B cell (primary cell): ENCODE data around the gene AKR1B15.
"Not testable (repeated sequence)": the region's sequence is repeated elsewhere in the genome, so short reads cannot be mapped to it uniquely, and the experiment has no call there.

Source experiments
- CTCF ChIP-seq: fragments of 200-600 bp; IDR thresholded peaks from one replicate; pipeline ENCODE4 v1.8.0; 2022; ENCODE audit warnings: antibody characterized with exemption, mild to moderate bottlenecking
- EZH2 ChIP-seq: IDR thresholded peaks from 2 replicates; pipeline ENCODE4 v1.6.1; 2012; ENCODE audit warnings: borderline replicate concordance, low read depth, mild to moderate bottlenecking, moderate library complexity, low read length; ENCODE audit not compliant: insufficient read depth, poor library complexity, severe bottlenecking

- TF ChIP-seq CTCF, EZH2: not testable (repeated sequence)
Measured at GRCh38 chr7:134537273-134537781, 11.6 kb upstream of the AKR1B15 start.
